Testis (tissue), 2 donors: ENCODE measurements around the gene CAMTA1.

ENCODE experiments used
- POLR2A ChIP-seq: fragments of 450-650 bp; IDR thresholded peaks from one replicate; pipeline ENCODE4 v1.6.1; 2017; ENCODE audit warnings: antibody characterized with exemption, mild to moderate bottlenecking, moderate library complexity
- TF ChIP-seq, protein P1 (sequence below), 3 experiments: fragments of 450-650 bp in 2 of 3; fragments of 200-600 bp in 1 of 3; sonication (generic) in 1 of 3; IDR thresholded peaks; one replicate each; pipeline ENCODE4 v1.5.1; 2016 to 2019; ENCODE audit warnings: antibody characterized with exemption in 3 of 3, mild to moderate bottlenecking in 2 of 3, moderate library complexity in 1 of 3

DNA sequence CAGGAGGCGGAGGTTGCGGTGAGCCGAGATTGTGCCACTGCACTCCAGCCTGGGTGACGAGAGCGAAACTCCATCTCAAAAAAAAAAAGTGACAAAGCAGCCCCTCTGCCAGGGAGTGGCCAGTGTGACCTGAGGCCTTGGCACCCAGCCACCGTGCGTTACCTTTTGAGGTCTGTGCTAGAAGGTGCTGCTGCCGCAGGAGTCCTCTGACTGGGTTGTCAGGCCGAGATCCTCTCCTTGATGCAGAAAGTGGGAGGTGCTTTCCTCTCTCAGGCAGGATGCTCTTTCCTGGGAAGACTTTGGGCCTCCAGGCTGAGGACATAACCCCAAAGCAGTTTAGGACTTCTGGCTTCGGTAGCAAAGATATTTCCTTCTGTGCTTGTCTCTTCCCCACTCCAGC lies 705.3 kb downstream of the CAMTA1 start:
- TF ChIP-seq, protein P1, sequence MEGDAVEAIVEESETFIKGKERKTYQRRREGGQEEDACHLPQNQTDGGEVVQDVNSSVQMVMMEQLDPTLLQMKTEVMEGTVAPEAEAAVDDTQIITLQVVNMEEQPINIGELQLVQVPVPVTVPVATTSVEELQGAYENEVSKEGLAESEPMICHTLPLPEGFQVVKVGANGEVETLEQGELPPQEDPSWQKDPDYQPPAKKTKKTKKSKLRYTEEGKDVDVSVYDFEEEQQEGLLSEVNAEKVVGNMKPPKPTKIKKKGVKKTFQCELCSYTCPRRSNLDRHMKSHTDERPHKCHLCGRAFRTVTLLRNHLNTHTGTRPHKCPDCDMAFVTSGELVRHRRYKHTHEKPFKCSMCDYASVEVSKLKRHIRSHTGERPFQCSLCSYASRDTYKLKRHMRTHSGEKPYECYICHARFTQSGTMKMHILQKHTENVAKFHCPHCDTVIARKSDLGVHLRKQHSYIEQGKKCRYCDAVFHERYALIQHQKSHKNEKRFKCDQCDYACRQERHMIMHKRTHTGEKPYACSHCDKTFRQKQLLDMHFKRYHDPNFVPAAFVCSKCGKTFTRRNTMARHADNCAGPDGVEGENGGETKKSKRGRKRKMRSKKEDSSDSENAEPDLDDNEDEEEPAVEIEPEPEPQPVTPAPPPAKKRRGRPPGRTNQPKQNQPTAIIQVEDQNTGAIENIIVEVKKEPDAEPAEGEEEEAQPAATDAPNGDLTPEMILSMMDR (IDR thresholded peaks at IDR 0.05), result no peak
- TF ChIP-seq POLR2A, result no peak
